GM18861 (cell line): ENCODE data around the gene SPDYE2B.
"Not testable (repeated sequence)": the region's sequence is repeated elsewhere in the genome, so short reads cannot be mapped to it uniquely, and the experiment has no call there.

ENCODE experiments used
- ATAC-seq: cut with Tn5 transposase; IDR thresholded peaks from one replicate; pipeline ENCODE4 v1.9.1; 2021; ENCODE audit not compliant: unreplicated experiment

SPDYE2B gene

DNA sequence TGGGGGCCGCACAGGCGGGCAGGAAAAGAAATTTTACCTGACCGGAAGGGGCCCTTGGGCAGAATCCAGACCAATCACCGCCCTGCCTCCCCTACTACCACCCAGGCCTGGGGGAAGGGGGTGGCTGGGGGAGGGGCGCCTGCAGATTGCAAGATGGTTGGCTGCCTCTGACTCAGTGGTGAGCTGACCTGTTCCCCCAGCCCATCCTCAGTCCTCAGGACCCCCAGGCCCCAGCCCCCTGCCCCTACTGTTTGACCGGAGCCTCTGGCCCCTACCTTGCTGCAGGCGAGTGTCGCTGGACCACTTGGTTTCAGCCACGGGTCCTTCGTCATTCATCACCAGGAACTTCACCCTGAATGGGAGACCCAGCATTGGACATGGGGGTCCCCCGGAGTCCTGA is 11.3 kb upstream of the SPDYE2B start:
- ATAC-seq: not testable (repeated sequence)

- ATAC-seq: not testable (repeated sequence)
Measured at GRCh38 chr7:102642691-102643090, 7.4 kb upstream of the SPDYE2B start, which contains the start of gene UPK3BL1. Gene UPK3BL1 (minus strand): TSS chr7:102642791. CDS start chr7:102642741, 50 bp downstream.

DNA sequence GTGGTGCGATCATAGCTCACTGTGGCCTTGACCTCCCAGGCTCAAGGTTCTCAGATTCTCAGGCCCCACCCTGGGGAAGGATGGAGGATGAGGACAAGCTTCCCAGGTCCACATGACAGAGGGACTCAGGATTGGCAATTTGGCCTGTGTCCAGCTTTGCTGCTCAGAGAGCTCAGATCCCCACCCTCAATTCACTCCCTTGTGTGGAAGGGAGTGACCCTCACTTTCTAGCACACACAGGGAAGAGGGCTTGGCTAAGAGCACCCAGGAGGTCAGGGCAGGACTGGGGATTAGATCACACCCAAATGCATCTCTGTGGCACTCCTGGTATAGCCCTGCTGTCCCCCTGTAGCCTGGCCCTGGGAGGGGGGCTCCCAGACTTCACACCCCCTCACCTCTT is 6.7 kb upstream of the SPDYE2B start:
- not testable (repeated sequence) for ATAC-seq

GRCh38 chr7:102647813-102648212 is 2.3 kb upstream of the SPDYE2B start:
- ATAC-seq: not testable (repeated sequence)

DNA sequence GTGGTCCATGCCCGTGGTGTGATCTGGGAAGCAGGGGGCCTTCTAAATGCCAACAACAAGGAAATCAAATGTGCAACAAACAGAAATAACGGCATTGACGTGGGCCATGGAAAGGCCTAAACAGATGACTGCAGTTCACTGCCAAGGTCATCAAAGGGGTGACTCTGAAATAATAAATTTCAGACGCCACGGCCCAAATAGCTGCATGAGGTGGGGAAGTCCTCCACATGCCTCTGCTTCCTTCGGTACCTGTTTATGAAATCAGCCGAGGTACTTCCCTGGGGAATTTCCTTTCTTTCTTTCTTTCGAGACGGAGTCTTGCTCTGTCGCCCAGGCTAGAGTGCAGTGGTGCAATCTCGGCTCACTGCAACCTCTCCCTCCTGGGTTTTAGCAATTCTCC is 14.6 kb downstream of the SPDYE2B start:
- not testable (repeated sequence) for ATAC-seq

DNA sequence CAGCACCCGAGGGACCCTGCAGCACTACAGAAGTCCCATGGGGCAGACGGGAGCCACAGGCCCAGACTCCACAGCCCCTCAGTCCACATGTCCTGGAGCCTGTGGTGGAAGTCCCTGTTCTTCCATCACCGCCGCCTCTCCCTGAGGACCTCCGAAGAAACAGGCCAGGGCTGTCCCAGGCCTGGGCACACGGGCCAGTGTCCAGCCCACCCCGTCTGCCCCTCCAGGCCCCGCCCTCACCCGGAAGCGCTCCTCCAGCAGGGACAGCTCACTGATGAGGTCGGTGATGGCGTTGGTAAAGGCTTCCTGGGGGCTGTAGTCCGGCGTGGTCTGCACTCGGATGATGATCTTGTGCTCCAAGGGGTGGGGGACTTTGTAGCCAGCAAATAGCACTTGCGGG is 16.7 kb downstream of the SPDYE2B start:
- not testable (repeated sequence) for ATAC-seq

GRCh38 chr7:102667523-102667922 is 17.4 kb downstream of the SPDYE2B start:
- ATAC-seq: not testable (repeated sequence)

DNA sequence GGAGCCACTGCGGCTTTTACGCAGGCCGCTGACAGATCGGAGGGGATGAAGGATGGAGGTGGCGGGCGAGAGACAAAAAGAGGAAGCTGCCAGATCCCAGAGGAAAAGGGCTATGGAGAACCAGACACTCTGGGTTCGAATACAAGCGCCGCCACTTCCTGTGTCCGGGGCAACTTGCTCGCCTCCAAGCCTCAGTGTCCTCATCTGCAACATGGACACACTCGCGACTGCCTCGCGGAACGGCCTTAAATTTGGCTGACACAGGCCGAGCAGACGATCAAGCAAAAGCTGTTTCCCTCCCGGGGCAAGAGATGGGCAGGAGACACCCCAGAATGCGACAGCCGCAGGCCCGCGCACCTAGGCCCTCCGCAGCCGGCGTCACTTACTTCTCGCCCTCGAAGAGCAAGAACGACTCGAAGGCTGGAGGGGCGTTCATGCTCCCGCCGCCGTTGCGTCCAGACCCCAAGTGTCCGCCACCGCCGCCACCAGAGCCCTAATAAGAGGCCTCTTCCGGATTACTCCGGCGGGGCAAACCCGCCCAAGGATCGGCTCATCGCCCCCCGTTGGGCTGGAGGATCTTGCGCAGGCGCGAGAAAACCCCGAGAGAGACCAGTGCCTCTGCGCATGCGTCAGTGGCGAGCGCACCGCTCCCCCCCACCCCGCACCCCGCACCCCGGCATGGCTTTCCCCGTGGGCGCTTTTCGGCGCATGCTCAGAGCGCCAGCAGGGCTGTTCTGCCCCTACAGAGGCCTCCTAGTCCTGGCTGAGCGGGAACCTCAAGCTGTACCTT is 21.2 kb downstream of the SPDYE2B start, which contains the start of gene POLR2J2:
TSS of gene POLR2J2 (minus strand) at position 498 of the 790 bp plus-strand sequence. CDS start at position 436, 62 bp downstream.
- ATAC-seq: peak; percentile 70

GRCh38 chr7:102671956-102672307 is 21.8 kb downstream of the SPDYE2B start:
- ATAC-seq: peak; percentile 24

DNA sequence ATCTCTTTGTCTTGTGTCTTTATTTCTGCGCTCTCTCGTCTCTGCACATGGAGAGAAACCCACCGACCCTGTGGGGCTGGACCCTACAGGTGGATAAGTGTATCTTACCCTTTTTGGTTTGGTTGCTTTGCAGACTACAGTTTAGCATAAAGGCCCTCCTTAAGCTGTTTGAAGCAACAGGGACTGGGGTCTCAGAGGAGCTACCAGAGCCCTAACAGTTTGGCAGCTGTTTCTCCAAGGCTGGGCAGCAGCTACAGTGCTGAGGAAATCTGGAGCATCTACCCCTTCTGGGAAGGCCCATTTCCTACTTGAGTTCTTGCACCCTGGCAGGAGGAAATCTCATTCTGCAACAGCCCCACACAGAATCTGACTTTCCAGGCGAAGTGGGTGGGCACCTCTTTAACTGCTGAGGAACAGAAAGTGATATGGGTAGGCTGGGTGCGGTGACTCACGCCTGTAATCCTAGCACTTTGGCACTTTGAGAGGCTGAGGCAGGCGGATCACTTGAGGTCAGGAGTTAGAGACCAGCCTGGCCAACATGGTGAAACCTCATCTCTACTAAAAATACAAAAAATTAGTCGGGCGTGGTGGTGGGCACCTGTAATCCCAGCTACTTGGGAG is 23.4 kb downstream of the SPDYE2B start:
- ATAC-seq: not testable (repeated sequence)

DNA sequence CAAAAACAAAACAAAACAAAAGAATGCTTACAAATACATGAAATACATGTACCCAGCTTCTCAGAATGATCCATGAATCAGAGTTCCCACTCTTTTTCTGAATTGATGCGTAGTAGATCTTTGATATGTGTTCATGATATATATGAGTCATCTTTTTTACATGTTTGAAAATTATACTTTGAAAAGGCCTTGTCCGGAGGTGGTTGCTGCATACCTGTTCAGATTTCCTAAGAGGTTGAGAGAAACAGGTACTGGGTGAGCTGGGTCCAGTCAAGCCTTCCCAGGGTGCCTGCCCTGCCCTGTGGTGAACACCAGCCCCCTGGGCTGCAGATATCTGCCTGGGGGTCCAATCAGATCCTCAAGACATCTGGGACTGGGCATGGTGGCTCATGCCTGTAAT is 25.4 kb downstream of the SPDYE2B start:
- ATAC-seq: not testable (repeated sequence)

- not testable (repeated sequence) for ATAC-seq
Measured at GRCh38 chr7:102680780-102681179, 30.7 kb downstream of the SPDYE2B start.

DNA sequence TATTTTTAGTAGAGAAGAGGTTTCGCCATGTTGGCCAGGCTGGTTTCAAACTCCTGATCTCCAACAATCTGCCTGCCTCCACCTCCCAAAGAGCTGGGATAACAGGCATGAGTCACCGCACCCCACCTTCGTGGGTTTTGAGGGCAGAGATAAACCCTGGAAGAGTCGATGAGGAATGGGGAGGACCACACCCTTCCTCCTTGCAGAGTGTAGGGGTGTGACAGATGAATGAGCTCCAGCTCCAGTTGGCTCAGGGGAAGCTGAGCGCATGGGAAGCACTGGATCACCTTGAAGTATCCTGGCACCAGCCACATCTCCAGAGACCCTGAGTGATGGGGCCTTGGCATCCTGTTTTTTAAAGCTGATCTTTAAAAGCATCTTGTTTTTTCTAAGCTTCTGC is 32.4 kb downstream of the SPDYE2B start:
- ATAC-seq: not testable (repeated sequence)

- peak; percentile 46 for ATAC-seq
Measured at GRCh38 chr7:102688299-102689036, 38.3 kb downstream of the SPDYE2B start.

DNA sequence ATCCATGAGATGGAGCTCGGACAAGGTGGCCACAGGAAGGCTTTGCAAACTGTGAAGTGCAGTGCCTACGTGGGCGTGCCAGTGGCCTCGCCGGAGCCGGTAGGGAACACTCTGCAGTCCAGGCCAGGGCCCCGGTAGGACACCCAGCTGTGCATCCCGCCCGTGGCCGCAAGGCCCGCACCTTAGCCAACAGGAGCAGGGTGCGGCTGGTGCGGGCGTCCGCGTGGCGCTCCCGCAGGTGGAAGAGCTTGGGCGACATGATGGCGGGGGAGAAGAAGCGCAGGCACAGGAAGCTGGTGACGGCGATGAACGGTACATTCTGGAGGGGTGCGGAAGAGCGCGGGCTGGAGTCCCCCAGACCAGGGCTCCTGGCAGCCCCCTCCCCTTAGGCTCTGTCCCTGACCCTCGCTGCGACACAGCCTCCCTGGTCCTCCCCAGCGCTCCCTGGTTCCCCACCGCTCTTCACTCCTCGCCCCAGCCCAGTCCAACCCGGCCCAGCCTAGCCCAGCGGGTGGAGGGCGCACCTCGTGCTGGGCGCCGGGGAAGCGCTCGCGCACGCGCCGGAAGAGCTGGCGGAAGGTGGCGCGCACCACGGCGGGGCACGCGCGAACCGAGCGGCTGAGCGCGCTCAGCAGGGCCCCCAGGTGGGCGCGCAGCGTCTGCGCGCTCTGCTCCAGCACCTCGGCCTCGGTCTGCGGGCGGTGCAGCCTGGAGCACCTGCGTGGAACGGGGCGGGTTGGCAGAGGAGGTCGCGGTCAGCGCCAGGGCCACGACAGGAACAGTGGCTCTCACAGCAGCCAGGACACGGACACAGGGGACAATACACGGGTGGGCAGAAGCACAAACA is 39.5 kb downstream of the SPDYE2B start:
- ATAC-seq: peak; percentile 73

GRCh38 chr7:102690602-102691001 is 40.5 kb downstream of the SPDYE2B start:
- ATAC-seq: not testable (repeated sequence)

GRCh38 chr7:102694008-102694407 is 43.9 kb downstream of the SPDYE2B start:
- ATAC-seq: not testable (repeated sequence)

GRCh38 chr7:102695033-102695552 is 45.0 kb downstream of the SPDYE2B start:
- peak; percentile 66 for ATAC-seq

- ATAC-seq: not testable (repeated sequence)
Measured at GRCh38 chr7:102696009-102696408, 45.9 kb downstream of the SPDYE2B start.
